HG03066 (cell line): ENCODE measurements around the gene TRIM34.
"Not testable (repeated sequence)": the region's sequence is repeated elsewhere in the genome, so short reads cannot be mapped to it uniquely, and the experiment has no call there.

ENCODE experiments used
- ATAC-seq: cut with Tn5 transposase; IDR thresholded peaks from one replicate; pipeline ENCODE4 v1.9.1; 2021; ENCODE audit warnings: low read depth; ENCODE audit not compliant: unreplicated experiment

TRIM34 gene

DNA sequence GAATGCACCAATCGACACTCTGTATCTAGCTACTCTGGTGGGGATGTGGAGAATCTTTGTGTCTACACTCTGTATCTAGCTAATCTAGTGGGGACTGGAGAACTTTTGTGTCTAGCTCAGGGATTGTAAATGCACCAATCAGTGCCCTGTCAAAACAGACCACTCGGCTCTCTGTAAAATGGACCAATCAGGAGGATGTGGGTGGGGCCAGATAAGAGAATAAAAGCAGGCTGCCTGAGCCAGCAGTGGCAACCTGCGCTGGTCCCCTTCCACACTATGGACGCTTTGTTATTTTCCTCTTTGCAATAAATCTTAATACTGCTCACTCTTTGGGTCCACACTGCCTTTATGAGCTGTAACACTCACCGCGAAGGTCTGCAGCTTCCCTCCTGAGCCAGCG is 58.8 kb downstream of the TRIM34 start:
- ATAC-seq, result not testable (repeated sequence)

DNA sequence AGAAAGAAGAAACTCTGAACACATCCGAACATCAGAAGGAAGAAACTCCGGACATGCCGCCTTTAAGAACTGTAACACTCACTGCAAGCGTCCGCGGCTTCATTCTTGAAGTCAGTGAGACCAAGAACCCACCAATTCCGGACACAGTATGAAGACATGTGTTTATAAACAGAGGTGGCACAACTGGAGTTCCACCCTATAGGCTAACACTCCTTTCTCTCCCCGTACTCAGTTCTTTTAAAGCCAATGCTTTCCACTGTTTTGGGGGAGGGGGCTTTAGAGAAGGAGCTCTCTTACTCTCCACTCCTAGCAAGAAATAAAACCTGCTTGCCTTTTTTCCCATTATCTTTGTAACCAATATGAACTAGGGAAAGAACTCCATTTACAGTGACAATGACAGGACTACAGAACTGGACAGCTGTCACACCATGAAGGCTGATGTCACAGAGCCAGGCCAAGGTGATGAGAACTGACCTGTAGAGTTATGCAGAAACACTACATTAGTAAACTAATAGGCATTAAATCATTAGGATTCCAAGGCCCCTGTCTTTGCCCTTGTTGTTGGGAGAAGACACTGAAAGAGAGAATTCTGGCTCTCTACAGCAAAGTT is 59.3 kb downstream of the TRIM34 start:
- ATAC-seq, result no peak

DNA sequence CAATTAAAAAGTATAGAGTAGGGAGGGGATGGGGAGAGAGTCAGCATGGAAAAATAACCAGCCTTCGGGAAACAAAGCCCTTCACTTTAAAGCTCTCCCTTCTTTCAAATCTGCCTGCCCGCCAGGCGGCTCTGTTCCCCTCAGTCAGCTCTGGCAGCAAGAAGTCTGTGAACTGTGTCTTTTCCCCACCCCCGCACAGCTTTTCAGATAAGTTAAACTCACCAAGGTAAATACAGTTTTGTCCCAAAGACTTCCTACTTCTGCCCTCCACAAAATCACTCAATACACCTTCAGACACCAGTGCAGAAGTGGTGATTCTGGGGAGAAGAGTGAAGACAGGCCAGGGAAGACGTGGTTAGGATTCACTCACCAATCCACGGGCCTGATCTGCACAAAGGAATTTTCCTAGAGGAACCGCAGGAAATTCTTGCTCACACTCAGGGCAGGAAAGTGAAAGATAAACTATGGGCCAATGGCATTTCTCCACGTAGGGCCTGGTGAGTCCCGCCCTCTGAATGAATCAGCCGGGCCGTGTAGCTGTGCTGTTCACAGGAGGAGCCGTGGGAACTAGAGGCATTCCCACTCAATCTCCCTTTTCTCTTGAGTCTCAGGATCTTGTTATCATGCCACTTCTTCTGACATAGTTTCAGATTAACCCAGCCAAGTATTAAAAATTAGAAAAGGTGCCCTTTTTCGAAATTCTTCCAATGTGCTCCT is 60.0 kb downstream of the TRIM34 start, which contains the start of gene TRIM5:
TRIM5 (minus strand) TSS at position 429 of the 717 bp plus-strand sequence. CDS start 4,897 bp downstream, outside the sequence.
- ATAC-seq, result peak; percentile 76

DNA sequence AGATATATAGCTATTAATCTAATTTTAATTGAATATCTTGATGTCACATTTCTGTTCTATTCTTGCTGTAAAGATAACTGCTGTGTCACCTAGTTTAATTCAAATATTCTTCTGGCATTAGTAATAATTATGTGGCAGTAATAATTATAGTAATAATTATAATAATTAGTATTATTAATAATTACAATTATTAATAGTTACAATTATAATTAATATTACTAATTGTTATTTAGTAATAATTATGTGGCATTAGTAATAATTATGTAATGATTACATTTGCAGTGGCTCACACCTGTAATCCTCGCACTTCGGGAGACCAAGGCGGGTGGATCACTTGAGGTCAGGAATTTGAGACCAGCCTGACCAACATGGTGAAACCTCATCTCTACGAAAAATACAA is 61.6 kb downstream of the TRIM34 start:
- ATAC-seq, result no peak

DNA sequence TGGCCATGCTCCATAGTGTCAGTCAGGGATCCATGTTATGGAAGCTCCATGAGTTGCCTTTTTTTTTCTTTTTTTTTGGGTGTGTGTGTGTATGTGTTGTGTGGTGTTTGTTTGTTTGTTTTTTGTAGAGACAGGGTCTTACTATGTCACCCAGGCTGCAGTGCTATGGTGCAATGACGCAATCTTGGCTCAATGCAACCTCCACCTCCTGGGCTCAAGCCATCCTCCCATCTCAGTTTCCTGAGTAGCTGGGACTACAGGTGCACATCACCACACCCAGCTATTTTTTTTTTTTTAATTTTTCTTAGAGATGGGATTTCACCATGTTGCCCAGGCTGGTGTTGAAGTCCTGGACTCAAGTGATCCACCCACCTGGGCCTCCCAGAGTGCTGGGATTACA is 63.7 kb downstream of the TRIM34 start:
- no peak for ATAC-seq

DNA sequence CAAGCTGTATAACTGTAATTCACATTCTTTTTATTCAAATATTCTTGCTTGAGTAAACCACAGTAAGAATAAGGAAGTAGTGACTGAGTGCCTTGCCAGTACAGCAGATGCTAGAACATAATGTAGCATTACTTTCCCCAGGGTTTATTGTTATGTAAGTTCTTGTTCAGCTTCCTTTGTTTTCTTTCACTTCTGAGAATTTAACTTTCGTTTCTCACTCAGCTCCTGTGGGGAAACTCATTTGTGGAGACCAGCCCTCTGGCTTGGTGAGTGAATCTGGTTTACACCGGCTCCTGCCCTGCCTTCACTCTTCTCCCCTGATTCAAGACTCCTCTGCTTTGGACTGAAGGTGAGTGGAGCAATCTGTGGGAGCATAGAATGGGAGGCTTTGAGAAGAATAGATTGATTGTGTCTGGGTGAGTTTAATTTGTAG is 64.8 kb downstream of the TRIM34 start, which contains the start of gene TRIM22:
TRIM22 (plus strand) TSS at position 240 of the 433 bp plus-strand sequence. CDS start 6,443 bp downstream, outside the sequence.
- ATAC-seq, result peak; percentile 63

DNA sequence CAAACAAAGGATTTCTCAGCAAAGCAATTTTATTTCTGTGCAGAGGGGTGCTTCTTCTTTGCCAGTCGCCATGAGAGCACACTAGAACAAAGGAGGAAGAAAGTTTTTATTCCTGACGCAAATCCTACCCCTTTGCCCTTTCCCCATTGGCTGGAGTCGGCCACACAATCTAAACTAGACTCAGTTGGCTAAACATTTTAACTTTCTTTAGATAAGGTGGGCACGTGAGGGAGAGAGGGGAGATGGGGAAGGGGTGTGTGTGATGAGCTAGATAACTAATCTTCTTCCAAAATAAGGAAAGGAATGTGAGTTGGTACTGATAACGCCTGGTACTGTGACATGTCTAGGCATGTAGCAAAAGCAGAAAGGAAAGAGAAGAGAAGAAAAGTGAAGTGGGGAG is 65.4 kb downstream of the TRIM34 start:
- ATAC-seq, result no peak

DNA sequence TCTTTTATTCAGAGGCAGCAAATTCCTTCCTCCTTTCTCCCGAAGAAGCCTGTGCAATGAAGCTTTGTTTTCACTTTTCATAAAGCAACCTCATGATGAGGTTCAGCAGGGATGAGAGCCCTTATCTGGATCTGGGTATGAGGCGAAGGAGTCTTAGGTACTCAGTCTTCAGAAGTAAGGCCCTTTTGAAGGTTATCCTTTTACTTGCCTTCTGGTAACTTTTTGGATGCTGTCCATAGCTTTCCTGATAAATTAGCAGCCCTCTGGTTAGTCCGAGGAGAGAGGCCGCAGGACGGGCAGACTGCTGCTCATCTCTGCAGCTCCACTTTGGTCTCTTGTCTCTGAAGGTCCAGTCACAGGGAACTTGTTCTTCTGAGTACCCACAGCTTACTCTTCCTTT is 65.9 kb downstream of the TRIM34 start:
- no peak for ATAC-seq

DNA sequence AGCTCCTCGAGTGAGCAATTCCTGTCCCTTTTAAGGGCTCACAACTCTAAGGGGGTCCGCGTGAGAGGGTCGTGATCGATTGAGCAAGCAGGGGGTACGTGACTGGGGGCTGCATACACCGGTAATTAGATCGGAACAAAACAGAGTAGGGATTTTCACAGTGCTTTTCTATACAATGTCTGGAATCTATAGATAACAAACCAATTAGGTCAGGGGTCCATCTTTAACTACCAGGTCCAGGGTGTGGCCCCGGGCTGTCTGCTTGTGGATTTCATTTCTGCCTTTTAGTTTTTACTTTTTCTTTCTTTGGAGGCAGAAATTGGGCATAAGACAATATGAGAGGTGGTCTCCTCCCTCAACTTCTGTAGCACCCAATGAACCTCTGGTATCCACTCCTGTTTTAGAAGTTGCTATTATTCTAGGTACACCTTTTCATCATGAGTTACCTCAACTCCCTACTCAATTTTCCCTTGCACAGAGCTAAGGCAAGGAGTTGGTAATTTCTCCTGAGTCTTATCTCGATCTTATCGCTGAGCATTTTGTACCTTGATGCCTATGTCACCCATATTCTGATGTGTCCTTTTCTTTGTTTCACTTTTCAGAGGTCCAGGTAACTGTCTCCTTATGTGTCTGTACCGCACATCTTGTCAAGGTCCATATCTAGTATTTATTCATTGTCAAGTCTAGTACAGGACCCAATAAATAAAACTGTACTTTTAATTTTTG is 66.6 kb downstream of the TRIM34 start:
- ATAC-seq, result not testable (repeated sequence)

DNA sequence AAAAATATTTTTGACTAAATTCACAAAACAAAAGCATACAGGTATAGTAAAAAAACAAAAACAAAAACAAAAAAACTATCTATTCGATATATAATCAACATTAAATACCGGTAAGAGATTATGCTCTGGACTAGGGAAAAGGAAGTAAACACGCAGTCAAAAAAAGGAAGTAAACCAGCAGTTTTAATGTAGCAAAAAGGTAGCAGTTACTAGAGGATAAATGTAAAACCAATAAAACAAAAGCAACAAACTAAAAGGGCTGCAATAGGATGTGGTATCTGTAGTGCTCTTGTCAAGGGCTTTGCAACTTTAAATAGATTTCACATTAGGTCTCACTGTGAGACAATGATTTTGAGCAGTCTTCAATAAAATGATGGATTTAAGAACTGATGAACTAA is 67.2 kb downstream of the TRIM34 start:
- ATAC-seq, result no peak
